ENCODE measurements around the gene NTHL1.

NTHL1 gene

DNA sequence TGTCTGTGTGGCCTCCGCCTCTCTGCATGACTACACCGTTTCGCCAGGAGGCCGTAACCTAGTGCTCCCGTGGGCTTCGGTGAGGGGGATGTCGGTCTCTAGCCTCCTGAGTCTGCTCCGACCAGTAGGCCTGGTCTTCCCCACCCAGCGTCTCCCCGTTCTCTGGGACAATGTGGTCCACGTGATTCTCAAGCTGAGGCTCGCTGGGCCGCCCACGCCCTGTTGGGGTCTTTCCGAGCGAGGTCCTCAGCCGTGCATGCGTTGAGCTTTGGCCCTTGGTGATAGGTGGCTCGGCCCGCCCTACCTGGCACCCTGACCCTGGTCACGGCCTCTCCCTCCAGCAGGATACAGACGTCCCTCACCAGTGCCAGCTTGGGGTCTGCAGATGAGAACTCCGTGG is 31.1 kb upstream of the NTHL1 start:
- Histone ChIP-seq H3K9me3 (replicated peaks; ENCODE audit: insufficient read depth, low read length) (no peaks in the 10 kb centered on the region), H3F3A (ENCODE audit: insufficient read depth, low read length) (no peaks in the 10 kb centered on the region), H3K4me1 (ENCODE audit: low read length) (no peaks in the 10 kb centered on the region), H4K20me1 (ENCODE audit: insufficient read depth, low read length) (no peaks in the 10 kb centered on the region), H3K4me3 (ENCODE audit: low read length) (no peak overlapping the region), H3K4me2 (ENCODE audit: low read depth, low read length) (no peak overlapping the region), H3K79me2 (ENCODE audit: low read length) (no peaks in the 10 kb centered on the region), H3K9ac (ENCODE audit: low read length) (no peak overlapping the region), H2AFZ (ENCODE audit: low read length) (no peak overlapping the region), H3K27ac (ENCODE audit: low read length) (no peak overlapping the region), H3K36me3 (replicated peaks; ENCODE audit: insufficient read depth, low read length) (no peaks in the 10 kb centered on the region), H3K27me3 (replicated peaks; ENCODE audit: insufficient read depth, low read length) (no peaks in the 10 kb centered on the region), H3K9me2 (replicated peaks; ENCODE audit: insufficient read depth, low read length) (no peaks in the 10 kb centered on the region)
- TF ChIP-seq CTCF (IDR thresholded peaks at IDR 0.05; ENCODE audit: low read length): no peak
- no peak for TF ChIP-seq EZH2phosphoT487 (IDR thresholded peaks at IDR 0.05; ENCODE audit: low read length)
- no peak for TF ChIP-seq EZH2 (optimal IDR thresholded peaks at IDR 0.05; ENCODE audit: low read depth, low read length)
- no peak for DNase-seq

GRCh38 chr16:2078096-2078495 is 30.5 kb upstream of the NTHL1 start:
- H3F3A ChIP-seq (ENCODE audit: insufficient read depth, low read length): no peaks in the 10 kb centered on the region
- no peak overlapping the region for H3K4me2 ChIP-seq (ENCODE audit: low read depth, low read length)

GRCh38 chr16:2077696-2078095 is 30.1 kb upstream of the NTHL1 start:
- DNase-seq: no peak
- no peak overlapping the region for H3K4me2 ChIP-seq (ENCODE audit: low read depth, low read length)
- H3K9ac ChIP-seq (ENCODE audit: low read length): no peak overlapping the region
- no peaks in the 10 kb centered on the region for H3K27me3 ChIP-seq (replicated peaks; ENCODE audit: insufficient read depth, low read length)
- no peaks in the 10 kb centered on the region for H3K4me1 ChIP-seq (ENCODE audit: low read length)
- TF ChIP-seq EZH2 (optimal IDR thresholded peaks at IDR 0.05; ENCODE audit: low read depth, low read length) (no peak), EZH2phosphoT487 (IDR thresholded peaks at IDR 0.05; ENCODE audit: low read length) (no peak), CTCF (IDR thresholded peaks at IDR 0.05; ENCODE audit: low read length) (no peak)
- no peak overlapping the region for H3K27ac ChIP-seq (ENCODE audit: low read length)
- H3K9me3 ChIP-seq (replicated peaks; ENCODE audit: insufficient read depth, low read length): no peaks in the 10 kb centered on the region
- no peaks in the 10 kb centered on the region for H3K79me2 ChIP-seq (ENCODE audit: low read length)
- H4K20me1 ChIP-seq (ENCODE audit: insufficient read depth, low read length): no peaks in the 10 kb centered on the region
- no peaks in the 10 kb centered on the region for H3F3A ChIP-seq (ENCODE audit: insufficient read depth, low read length)
- H3K9me2 ChIP-seq (replicated peaks; ENCODE audit: insufficient read depth, low read length): no peaks in the 10 kb centered on the region
- H3K4me3 ChIP-seq (ENCODE audit: low read length): no peak overlapping the region
- no peak overlapping the region for H2AFZ ChIP-seq (ENCODE audit: low read length)
- no peaks in the 10 kb centered on the region for H3K36me3 ChIP-seq (replicated peaks; ENCODE audit: insufficient read depth, low read length)

More at GRCh38 chr16:2078096-2078495, 30.5 kb upstream of the NTHL1 start:
- no peaks in the 10 kb centered on the region for H4K20me1 ChIP-seq (ENCODE audit: insufficient read depth, low read length)
- no peak overlapping the region for H3K9ac ChIP-seq (ENCODE audit: low read length)
- H3K4me1 ChIP-seq (ENCODE audit: low read length): no peaks in the 10 kb centered on the region
- no peak for DNase-seq
- H3K27me3 ChIP-seq (replicated peaks; ENCODE audit: insufficient read depth, low read length): no peaks in the 10 kb centered on the region
- H2AFZ ChIP-seq (ENCODE audit: low read length): no peak overlapping the region
- H3K79me2 ChIP-seq (ENCODE audit: low read length): no peaks in the 10 kb centered on the region
- H3K9me3 ChIP-seq (replicated peaks; ENCODE audit: insufficient read depth, low read length): no peaks in the 10 kb centered on the region
- no peak for TF ChIP-seq EZH2 (optimal IDR thresholded peaks at IDR 0.05; ENCODE audit: low read depth, low read length)
- TF ChIP-seq EZH2phosphoT487 (IDR thresholded peaks at IDR 0.05; ENCODE audit: low read length): no peak
- no peak for TF ChIP-seq CTCF (IDR thresholded peaks at IDR 0.05; ENCODE audit: low read length)
- H3K4me3 ChIP-seq (ENCODE audit: low read length): no peak overlapping the region
- no peak overlapping the region for H3K27ac ChIP-seq (ENCODE audit: low read length)
- no peaks in the 10 kb centered on the region for H3K9me2 ChIP-seq (replicated peaks; ENCODE audit: insufficient read depth, low read length)
- no peaks in the 10 kb centered on the region for H3K36me3 ChIP-seq (replicated peaks; ENCODE audit: insufficient read depth, low read length)

All from MM.1S (cell line).